K562 (cell line): ENCODE data around the gene STAT6. TPM values are rescaled to one million over a fixed set of nuclear protein-coding genes. Genes with fewer than 3 reads are reported as not detected.
A peak's percentile ranks its signal among the peaks of the same experiment; 100 is the strongest.

Experiments used
- ATF3 ChIP-seq, 2 experiments: fragments of 450-650 bp in 1 of 2; sonication (generic) in 1 of 2; formaldehyde crosslinking in 1 of 2; IDR thresholded peaks in 1 of 2; conservative IDR thresholded peaks in 1 of 2; 2 replicates each; pipeline versions ENCODE4 v1.6.1 to v1.8.1; 2016 to 2023; ENCODE audit warnings: mild to moderate bottlenecking in 2 of 2, moderate library complexity in 2 of 2, inconsistent platforms in 1 of 2, missing genetic modification reagents in 1 of 2
- GABPA ChIP-seq: fragments of 200-800 bp; sonication (Bioruptor generic); conservative IDR thresholded peaks from 2 replicates; pipeline ENCODE4 v1.6.1; 2016; ENCODE audit warnings: low read depth, missing genetic modification characterization, missing compliant biosample characterization
- GTF2F1 ChIP-seq: IDR thresholded peaks from 2 replicates; pipeline ENCODE4 v1.6.1; 2011; ENCODE audit warnings: low read depth, low read length, improper control_type of control experiment
- MCM2 ChIP-seq: fragments of 450-650 bp; IDR thresholded peaks from 2 replicates; pipeline ENCODE4 v1.6.1; 2017; ENCODE audit warnings: low read depth, mild to moderate bottlenecking
- MITF ChIP-seq: IDR thresholded peaks from 2 replicates; pipeline ENCODE4 v1.6.1; 2014; ENCODE audit warnings: antibody characterized with exemption
- NRF1 ChIP-seq, 2 experiments: fragments of 450-650 bp; IDR thresholded peaks in 1 of 2; conservative IDR thresholded peaks in 1 of 2; 2 replicates each; pipeline ENCODE4 v1.6.1; 2014; ENCODE audit warnings: mild to moderate bottlenecking in 2 of 2
- SNIP1 ChIP-seq: fragments of 450-650 bp; IDR thresholded peaks from 2 replicates; pipeline ENCODE4 v1.7.1; 2017; ENCODE audit warnings: low read depth, mild to moderate bottlenecking
- SPI1 ChIP-seq: IDR thresholded peaks from 2 replicates; pipeline ENCODE4 v1.6.1; 2011; ENCODE audit warnings: low read depth, low read length, control low read depth, borderline replicate concordance
- STAT6 ChIP-seq: sonication (generic); formaldehyde crosslinking; IDR thresholded peaks from 2 replicates; pipeline ENCODE4 v1.8.1; 2023; ENCODE audit warnings: mild to moderate bottlenecking, missing genetic modification reagents
- ZNF174 ChIP-seq: fragments of 250-450 bp; sonication (Bioruptor Pico); IDR thresholded peaks from 2 replicates; pipeline ENCODE4 v1.4.0; 2020; ENCODE audit warnings: mild to moderate bottlenecking
- ZNF644 ChIP-seq: fragments of 200-800 bp; sonication (Bioruptor generic); IDR thresholded peaks from 2 replicates; pipeline ENCODE4 v1.6.1; 2016; ENCODE audit warnings: low read depth, missing genetic modification characterization, missing compliant biosample characterization
- polyA plus RNA-seq, 8 experiments: library from polyadenylated mRNA; depleted of rRNA in 4 of 8; stranded (reverse) in 5 of 8; unstranded in 3 of 8; fragments of >200 nt; fragmentation: Nextera tagmentation in 2 of 8; fragmentation: Illumina TruSeq in 1 of 8; extraction: Ambion mirVana in 2 of 8; extraction: Trizol in 1 of 8; gene quantifications; 2 replicates each; pipeline versions ENCODE4 v1.2.1 to v1.2.3, GENCODE V29; 2011 to 2014; ENCODE audit warnings: inconsistent platforms in 1 of 8, missing spikeins in 1 of 8
- total RNA-seq, 7 experiments: library from RNA; depleted of rRNA in 6 of 7; stranded (reverse); fragments of >200 nt in 6 of 7; fragmentation: Illumina TruSeq in 2 of 7; extraction: Trizol in 2 of 7; gene quantifications; 2 replicates each; pipeline versions ENCODE4 v1.2.1 to v1.2.3, GENCODE V29; 2011 to 2021; ENCODE audit warnings: low replicate concordance in 1 of 7
- TF ChIP-seq, protein P1 (sequence below), 2 experiments: fragments of 150-350 bp in 1 of 2; IDR thresholded peaks; 2 replicates each; pipeline ENCODE4 v1.6.1; 2012 to 2016; ENCODE audit warnings: low read depth in 2 of 2, low read length in 2 of 2, mild to moderate bottlenecking in 1 of 2, moderate library complexity in 1 of 2
- TF ChIP-seq, protein P2 (sequence below), 2 experiments: fragments of 450-650 bp; IDR thresholded peaks; 2 replicates each; pipeline ENCODE4 v1.6.1; 2016
- TF ChIP-seq, protein P3 (sequence below): sonication (generic); IDR thresholded peaks from 2 replicates; pipeline ENCODE4 v1.6.1; 2016

STAT6 gene
- total and polyA plus RNA-seq, 9 of the 15 experiments (the other 6 are each of a cell fraction or from before 2014, with no cell fraction given) = 2.4 to 49.5 (median 26.5) TPM

GRCh38 chr12:57088354-57089270 lies 22.6 kb downstream of the STAT6 start, which contains the start of gene NAB2 (continued):
- TF ChIP-seq, protein P1, sequence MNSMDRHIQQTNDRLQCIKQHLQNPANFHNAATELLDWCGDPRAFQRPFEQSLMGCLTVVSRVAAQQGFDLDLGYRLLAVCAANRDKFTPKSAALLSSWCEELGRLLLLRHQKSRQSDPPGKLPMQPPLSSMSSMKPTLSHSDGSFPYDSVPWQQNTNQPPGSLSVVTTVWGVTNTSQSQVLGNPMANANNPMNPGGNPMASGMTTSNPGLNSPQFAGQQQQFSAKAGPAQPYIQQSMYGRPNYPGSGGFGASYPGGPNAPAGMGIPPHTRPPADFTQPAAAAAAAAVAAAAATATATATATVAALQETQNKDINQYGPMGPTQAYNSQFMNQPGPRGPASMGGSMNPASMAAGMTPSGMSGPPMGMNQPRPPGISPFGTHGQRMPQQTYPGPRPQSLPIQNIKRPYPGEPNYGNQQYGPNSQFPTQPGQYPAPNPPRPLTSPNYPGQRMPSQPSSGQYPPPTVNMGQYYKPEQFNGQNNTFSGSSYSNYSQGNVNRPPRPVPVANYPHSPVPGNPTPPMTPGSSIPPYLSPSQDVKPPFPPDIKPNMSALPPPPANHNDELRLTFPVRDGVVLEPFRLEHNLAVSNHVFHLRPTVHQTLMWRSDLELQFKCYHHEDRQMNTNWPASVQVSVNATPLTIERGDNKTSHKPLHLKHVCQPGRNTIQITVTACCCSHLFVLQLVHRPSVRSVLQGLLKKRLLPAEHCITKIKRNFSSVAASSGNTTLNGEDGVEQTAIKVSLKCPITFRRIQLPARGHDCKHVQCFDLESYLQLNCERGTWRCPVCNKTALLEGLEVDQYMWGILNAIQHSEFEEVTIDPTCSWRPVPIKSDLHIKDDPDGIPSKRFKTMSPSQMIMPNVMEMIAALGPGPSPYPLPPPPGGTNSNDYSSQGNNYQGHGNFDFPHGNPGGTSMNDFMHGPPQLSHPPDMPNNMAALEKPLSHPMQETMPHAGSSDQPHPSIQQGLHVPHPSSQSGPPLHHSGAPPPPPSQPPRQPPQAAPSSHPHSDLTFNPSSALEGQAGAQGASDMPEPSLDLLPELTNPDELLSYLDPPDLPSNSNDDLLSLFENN (IDR thresholded peaks at IDR 0.05; ENCODE audit: low read depth in 2 of 2, low read length in 2 of 2) = no peak
- TF ChIP-seq, protein P2, sequence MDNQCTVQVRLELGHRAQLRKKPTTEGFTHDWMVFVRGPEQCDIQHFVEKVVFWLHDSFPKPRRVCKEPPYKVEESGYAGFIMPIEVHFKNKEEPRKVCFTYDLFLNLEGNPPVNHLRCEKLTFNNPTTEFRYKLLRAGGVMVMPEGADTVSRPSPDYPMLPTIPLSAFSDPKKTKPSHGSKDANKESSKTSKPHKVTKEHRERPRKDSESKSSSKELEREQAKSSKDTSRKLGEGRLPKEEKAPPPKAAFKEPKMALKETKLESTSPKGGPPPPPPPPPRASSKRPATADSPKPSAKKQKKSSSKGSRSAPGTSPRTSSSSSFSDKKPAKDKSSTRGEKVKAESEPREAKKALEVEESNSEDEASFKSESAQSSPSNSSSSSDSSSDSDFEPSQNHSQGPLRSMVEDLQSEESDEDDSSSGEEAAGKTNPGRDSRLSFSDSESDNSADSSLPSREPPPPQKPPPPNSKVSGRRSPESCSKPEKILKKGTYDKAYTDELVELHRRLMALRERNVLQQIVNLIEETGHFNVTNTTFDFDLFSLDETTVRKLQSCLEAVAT (IDR thresholded peaks at IDR 0.05) = peak in 1 of 2 experiments; percentile 67; a peak in 1 of 4 replicates
- peak; percentile 61 for TF ChIP-seq GABPA (tag)
- no peak for TF ChIP-seq SPI1
- TF ChIP-seq NRF1 (conservative IDR thresholded peaks at IDR 0.05 in 1 of 2, IDR thresholded peaks at IDR 0.05 in 1 of 2) = peak in 1 of 2 experiments; percentile 57
- TF ChIP-seq MCM2 = no peak
- no peak for TF ChIP-seq ZNF644
- no peak for TF ChIP-seq STAT6 (CRISPR knock-in tag)
- peak; percentile 68; the same call in 1 of the 2 replicates for TF ChIP-seq MITF
- TF ChIP-seq SNIP1 = no peak
- TF ChIP-seq ATF3 (IDR thresholded peaks at IDR 0.05) = no peak
- TF ChIP-seq ATF3 (CRISPR knock-in tag; conservative IDR thresholded peaks at IDR 0.05) = no peak
- TF ChIP-seq, protein P3, sequence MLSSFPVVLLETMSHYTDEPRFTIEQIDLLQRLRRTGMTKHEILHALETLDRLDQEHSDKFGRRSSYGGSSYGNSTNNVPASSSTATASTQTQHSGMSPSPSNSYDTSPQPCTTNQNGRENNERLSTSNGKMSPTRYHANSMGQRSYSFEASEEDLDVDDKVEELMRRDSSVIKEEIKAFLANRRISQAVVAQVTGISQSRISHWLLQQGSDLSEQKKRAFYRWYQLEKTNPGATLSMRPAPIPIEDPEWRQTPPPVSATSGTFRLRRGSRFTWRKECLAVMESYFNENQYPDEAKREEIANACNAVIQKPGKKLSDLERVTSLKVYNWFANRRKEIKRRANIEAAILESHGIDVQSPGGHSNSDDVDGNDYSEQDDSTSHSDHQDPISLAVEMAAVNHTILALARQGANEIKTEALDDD = no peak
- TF ChIP-seq GTF2F1 = no peak
- TF ChIP-seq ZNF174 (CRISPR knock-in tag) = no peak
